MCF 10A (cell line): ENCODE results near the gene ZNF750. TPM values are rescaled to one million over a fixed set of nuclear protein-coding genes. Genes with fewer than 3 reads are reported as not detected.

ENCODE experiments used
- BruUV-seq: library from RNA; stranded (reverse); fragments of 400-500 nt; replicated peaks from 2 replicates; lab custom pipeline; 2021; lab: Mats Ljungman, UMichigan
- CTCF ChIA-PET: fragments of 300-600 bp; sonication (Branson Sonifier 250); formaldehyde crosslinking; extraction: SDS; loops from one replicate; lab custom pipeline; 2021; ENCODE audit warnings: antibody characterized with exemption, inconsistent platforms; lab: Yijun Ruan, JAX
- POLR2A ChIA-PET: fragments of 300-600, 350-650 bp; sonication (Branson Sonifier 250); formaldehyde crosslinking; extraction: SDS; loops from one replicate; lab custom pipeline; 2020; ENCODE audit warnings: antibody characterized with exemption, inconsistent platforms; lab: Yijun Ruan, JAX
- DNase-seq: peaks from one replicate; pipeline ENCODE4 v3.0.0-alpha.2; 2018; ENCODE audit not compliant: unreplicated experiment
- H3K27ac Mint-ChIP-seq: one replicate; pipeline ENCODE4 v1.8.0; 2022; ENCODE audit warnings: mild to moderate bottlenecking, low read depth, mixed read lengths; ENCODE audit not compliant: unreplicated experiment
- H3K27me3 Mint-ChIP-seq: one replicate; pipeline ENCODE4 v1.8.0; 2022; ENCODE audit warnings: mixed read lengths; ENCODE audit not compliant: insufficient read depth, unreplicated experiment
- H3K36me3 Mint-ChIP-seq: one replicate; pipeline ENCODE4 v1.8.0; 2022; ENCODE audit warnings: mild to moderate bottlenecking, moderate library complexity, mixed read lengths; ENCODE audit not compliant: insufficient read depth, unreplicated experiment
- H3K4me1 Mint-ChIP-seq: one replicate; pipeline ENCODE4 v1.8.0; 2022; ENCODE audit warnings: mixed read lengths; ENCODE audit not compliant: insufficient read depth, unreplicated experiment
- H3K4me3 Mint-ChIP-seq: one replicate; pipeline ENCODE4 v1.8.0; 2022; ENCODE audit warnings: mild to moderate bottlenecking, moderate library complexity, mixed read lengths; ENCODE audit not compliant: unreplicated experiment
- H3K9me3 Mint-ChIP-seq: one replicate; pipeline ENCODE4 v1.8.0; 2022; ENCODE audit warnings: mixed read lengths; ENCODE audit not compliant: unreplicated experiment
- intact Hi-C: fragments of 100-400 bp; cut with micrococcal nuclease; formaldehyde crosslinking; loops from 2 replicates; pipeline ENCODE4 v1.14.1; 2022
- total RNA-seq: library from RNA; stranded (reverse); gene quantifications from 2 replicates; pipeline ENCODE4 v1.2.3, GENCODE V29; 2022
- TF ChIP-seq, protein P1 (sequence below): fragments of 200-600 bp; IDR thresholded peaks from one replicate; pipeline ENCODE4 v1.8.0; 2022; ENCODE audit warnings: antibody characterized with exemption, mild to moderate bottlenecking; ENCODE audit not compliant: unreplicated experiment

Gene ZNF750
- total RNA-seq, 1 experiment from 2014 or later = 0.14 TPM

DNA sequence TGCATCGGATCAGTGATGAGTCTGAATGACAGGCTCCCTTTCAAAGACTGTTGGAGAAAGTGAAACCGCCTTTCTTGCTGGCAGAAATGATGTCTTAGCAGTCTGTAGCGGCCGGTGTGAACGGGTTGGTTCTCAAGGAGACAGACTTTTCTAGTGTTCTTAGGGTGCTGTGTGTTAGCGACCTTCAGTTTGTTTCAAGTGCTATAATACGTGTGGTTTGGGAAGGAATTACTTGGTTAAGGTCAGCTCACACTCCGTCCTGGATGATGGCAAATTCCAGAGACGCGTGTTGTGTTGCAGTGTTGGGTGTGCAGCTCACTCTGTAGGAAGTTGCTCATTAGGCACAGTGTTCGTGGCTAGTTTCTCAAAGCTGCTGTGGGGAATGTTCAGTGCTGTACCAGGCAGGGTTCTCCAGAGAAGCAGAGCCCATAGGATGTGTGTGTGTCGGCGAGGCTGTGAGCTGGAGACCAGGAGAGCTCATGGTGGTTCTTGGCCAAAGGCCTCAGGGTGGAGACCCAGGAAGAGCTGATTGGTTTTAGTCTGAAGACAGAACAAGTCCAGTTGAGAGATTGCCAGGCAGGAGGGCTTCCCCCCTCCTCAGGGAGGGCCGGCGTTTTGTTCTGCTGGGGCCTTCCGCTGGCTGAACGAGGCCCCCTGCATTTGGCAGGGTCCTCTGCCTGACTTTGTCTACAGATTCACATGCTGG is 37.6 kb downstream of the ZNF750 start:
- Mint-ChIP-seq H3K27me3 (no peaks in the 10 kb centered on the region), H3K36me3 (peaks cover 29% of the 10 kb centered on the region), H3K4me3 (no peak overlapping the region), H3K9me3 (peaks cover 7% of the 10 kb centered on the region), H3K4me1 (no peaks in the 10 kb centered on the region), H3K27ac (no peak overlapping the region)
- TF ChIP-seq, protein P1, sequence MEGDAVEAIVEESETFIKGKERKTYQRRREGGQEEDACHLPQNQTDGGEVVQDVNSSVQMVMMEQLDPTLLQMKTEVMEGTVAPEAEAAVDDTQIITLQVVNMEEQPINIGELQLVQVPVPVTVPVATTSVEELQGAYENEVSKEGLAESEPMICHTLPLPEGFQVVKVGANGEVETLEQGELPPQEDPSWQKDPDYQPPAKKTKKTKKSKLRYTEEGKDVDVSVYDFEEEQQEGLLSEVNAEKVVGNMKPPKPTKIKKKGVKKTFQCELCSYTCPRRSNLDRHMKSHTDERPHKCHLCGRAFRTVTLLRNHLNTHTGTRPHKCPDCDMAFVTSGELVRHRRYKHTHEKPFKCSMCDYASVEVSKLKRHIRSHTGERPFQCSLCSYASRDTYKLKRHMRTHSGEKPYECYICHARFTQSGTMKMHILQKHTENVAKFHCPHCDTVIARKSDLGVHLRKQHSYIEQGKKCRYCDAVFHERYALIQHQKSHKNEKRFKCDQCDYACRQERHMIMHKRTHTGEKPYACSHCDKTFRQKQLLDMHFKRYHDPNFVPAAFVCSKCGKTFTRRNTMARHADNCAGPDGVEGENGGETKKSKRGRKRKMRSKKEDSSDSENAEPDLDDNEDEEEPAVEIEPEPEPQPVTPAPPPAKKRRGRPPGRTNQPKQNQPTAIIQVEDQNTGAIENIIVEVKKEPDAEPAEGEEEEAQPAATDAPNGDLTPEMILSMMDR = no peak
- no peak for DNase-seq
- intact Hi-C loops = no loop called here
- ChIA-PET POLR2A (no interaction called here), CTCF (interaction anchor here (0.8 kb wide), 1 partner anchor 26 kb away, joined by 7 read pairs; no protein-coding TSS in a partner anchor)
- BruUV-seq = no TSS peak

GRCh38 chr17:82801377-82801970 is 38.3 kb downstream of the ZNF750 start:
- Mint-ChIP-seq H3K9me3 (peaks cover 7% of the 10 kb centered on the region), H3K4me1 (no peaks in the 10 kb centered on the region), H3K27me3 (no peaks in the 10 kb centered on the region), H3K4me3 (no peak overlapping the region), H3K27ac (no peak overlapping the region), H3K36me3 (peaks cover 25% of the 10 kb centered on the region)
- CTCF ChIA-PET = interaction anchor here (0.8 kb wide), 1 partner anchor 25 kb away, joined by 7 read pairs; no protein-coding TSS in a partner anchor
- TF ChIP-seq, protein P1 = no peak
- no peak for DNase-seq
- POLR2A ChIA-PET = no interaction called here
- intact Hi-C loops = no loop called here
- no TSS peak for BruUV-seq

DNA sequence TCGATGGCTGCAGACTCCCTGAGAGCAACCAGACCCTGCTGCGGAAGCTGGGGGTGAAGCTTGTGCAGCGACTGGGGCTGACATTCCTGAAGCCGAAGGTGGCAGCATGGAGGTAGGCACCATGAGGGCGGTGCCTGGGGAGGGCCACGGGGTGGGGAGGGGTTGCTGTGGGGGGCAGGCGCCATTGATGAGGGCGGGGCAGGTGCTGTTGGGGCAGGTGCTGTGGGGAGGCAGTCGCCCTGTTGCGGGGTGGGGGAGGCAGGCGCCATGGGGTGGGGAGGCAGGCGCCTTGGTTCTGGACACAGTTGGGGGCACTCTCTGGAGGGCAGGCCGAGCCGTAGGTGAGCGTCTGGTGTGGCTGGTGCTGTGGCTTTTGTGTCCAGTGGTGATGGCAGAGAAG is 38.9 kb downstream of the ZNF750 start:
- H3K27ac Mint-ChIP-seq = no peak overlapping the region
- TF ChIP-seq, protein P1 = no peak
- H3K27me3 Mint-ChIP-seq = no peaks in the 10 kb centered on the region
- no TSS peak for BruUV-seq
- H3K4me3 Mint-ChIP-seq = no peak overlapping the region
- intact Hi-C loops = no loop called here
- POLR2A ChIA-PET = no interaction called here
- CTCF ChIA-PET = interaction anchor here (0.7 kb wide), 1 partner anchor 271 kb away, joined by 3 read pairs; no protein-coding TSS in a partner anchor
- no peaks in the 10 kb centered on the region for H3K4me1 Mint-ChIP-seq
- no peak for DNase-seq
- peaks cover 7% of the 10 kb centered on the region for H3K9me3 Mint-ChIP-seq
- peaks cover 22% of the 10 kb centered on the region for H3K36me3 Mint-ChIP-seq

GRCh38 chr17:82799591-82799990 is 40.2 kb downstream of the ZNF750 start:
- Mint-ChIP-seq H3K4me3 (no peak overlapping the region), H3K9me3 (peaks cover 7% of the 10 kb centered on the region), H3K4me1 (no peaks in the 10 kb centered on the region), H3K27me3 (no peaks in the 10 kb centered on the region), H3K36me3 (peaks cover 22% of the 10 kb centered on the region), H3K27ac (no peak overlapping the region)
- ChIA-PET POLR2A (interaction anchor here (1.6 kb wide), 1 partner anchor 76 kb away, joined by 4 read pairs; no protein-coding TSS in a partner anchor), CTCF (interaction anchor here (0.6 kb wide), 1 partner anchor 21 kb away, joined by 3 read pairs; no protein-coding TSS in a partner anchor)
- BruUV-seq = no TSS peak
- intact Hi-C loops = no loop called here
- TF ChIP-seq, protein P1 = no peak
- no peak for DNase-seq
